Measurements from ENCODE around the gene RARRES1.

RARRES1 gene

DNA sequence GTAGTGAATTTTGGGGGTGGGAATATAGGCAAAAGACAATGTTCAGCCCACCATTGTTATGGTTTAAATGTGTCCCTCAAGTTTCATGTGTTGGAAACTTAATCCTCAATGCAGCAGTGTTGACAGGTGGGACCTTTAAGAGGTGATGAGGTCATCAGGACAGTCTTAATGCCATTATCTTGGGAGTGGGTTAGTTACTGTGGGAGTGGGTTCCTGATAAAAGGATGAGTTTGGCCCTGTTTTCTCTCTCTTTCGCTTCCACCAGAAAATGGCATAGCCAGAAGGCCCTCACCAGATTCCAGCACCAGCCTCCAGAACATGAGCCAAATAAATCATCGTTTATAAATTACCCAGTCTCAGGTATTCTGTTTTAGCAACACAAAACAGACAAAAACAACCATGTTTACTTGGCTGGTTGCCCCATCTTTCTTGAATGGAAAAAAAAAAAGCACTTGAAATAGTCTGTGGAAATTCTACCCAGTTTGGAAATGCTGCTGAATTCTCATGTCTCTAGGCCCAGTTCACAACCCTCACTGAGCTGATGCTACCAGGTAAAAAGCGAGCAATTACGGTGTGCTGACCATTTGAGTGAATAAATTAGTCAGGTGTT, 38.6 kb upstream of the RARRES1 start:
- no peak overlapping the region for H3K4me2 ChIP-seq (ENCODE audit: low read length)
- H4K12ac ChIP-seq (ENCODE audit: low read depth, low read length), result no peak overlapping the region
- H3K27ac ChIP-seq (ENCODE audit: low read depth, low read length), result no peak overlapping the region
- H3K79me1 ChIP-seq (ENCODE audit: low read length), result peaks cover 3% of the 10 kb centered on the region
- H4K91ac ChIP-seq (ENCODE audit: low read depth, low read length), result no peak overlapping the region
- H3K27me3 ChIP-seq (ENCODE audit: insufficient read depth, low read length), result no peaks in the 10 kb centered on the region
- WGBS (ENCODE audit: extremely low coverage, insufficient coverage, insufficient read length), result no CpG with 5 or more reads among the region's 4 CpGs
- no peak overlapping the region for H3K23ac ChIP-seq (ENCODE audit: low read length)
- no peak overlapping the region for H3K14ac ChIP-seq (ENCODE audit: low read length)
- no peak overlapping the region for H2BK120ac ChIP-seq (ENCODE audit: insufficient read depth, low read length, poor library complexity)
- no peak overlapping the region for H2BK5ac ChIP-seq (ENCODE audit: low read depth, low read length, poor library complexity)
- no peak overlapping the region for H2BK12ac ChIP-seq (ENCODE audit: low read length)
- no peak overlapping the region for H2AK5ac ChIP-seq (ENCODE audit: low read length)
- H3K18ac ChIP-seq (ENCODE audit: low read length), result no peak overlapping the region
- H2AFZ ChIP-seq (ENCODE audit: insufficient read depth, low read length, poor library complexity), result no peak overlapping the region
- no peak overlapping the region for H3K4ac ChIP-seq (ENCODE audit: low read depth, low read length)
- H3K79me2 ChIP-seq (ENCODE audit: control insufficient read depth, insufficient read depth, low read length, poor library complexity), result no peaks in the 10 kb centered on the region
- H3K36me3 ChIP-seq (ENCODE audit: control insufficient read depth in 1 of 2, insufficient read depth in 2 of 2, low read length in 2 of 2), result no peaks in the 10 kb centered on the region
- no peak overlapping the region for H4K8ac ChIP-seq (ENCODE audit: low read depth, low read length)
- no peak for DNase-seq
- no peak overlapping the region for H3K4me3 ChIP-seq (ENCODE audit: low read depth, low read length)
- H3K9me3 ChIP-seq (ENCODE audit: insufficient read depth, low read depth, low read length), result no peaks in the 10 kb centered on the region
- H3K4me1 ChIP-seq (ENCODE audit: control insufficient read depth in 1 of 2, insufficient read depth in 2 of 2, low read length in 2 of 2), result peaks cover 3 to 10% of the 10 kb centered on the region in 2 experiments
- H3K9ac ChIP-seq (ENCODE audit: low read length), result no peak overlapping the region

DNA sequence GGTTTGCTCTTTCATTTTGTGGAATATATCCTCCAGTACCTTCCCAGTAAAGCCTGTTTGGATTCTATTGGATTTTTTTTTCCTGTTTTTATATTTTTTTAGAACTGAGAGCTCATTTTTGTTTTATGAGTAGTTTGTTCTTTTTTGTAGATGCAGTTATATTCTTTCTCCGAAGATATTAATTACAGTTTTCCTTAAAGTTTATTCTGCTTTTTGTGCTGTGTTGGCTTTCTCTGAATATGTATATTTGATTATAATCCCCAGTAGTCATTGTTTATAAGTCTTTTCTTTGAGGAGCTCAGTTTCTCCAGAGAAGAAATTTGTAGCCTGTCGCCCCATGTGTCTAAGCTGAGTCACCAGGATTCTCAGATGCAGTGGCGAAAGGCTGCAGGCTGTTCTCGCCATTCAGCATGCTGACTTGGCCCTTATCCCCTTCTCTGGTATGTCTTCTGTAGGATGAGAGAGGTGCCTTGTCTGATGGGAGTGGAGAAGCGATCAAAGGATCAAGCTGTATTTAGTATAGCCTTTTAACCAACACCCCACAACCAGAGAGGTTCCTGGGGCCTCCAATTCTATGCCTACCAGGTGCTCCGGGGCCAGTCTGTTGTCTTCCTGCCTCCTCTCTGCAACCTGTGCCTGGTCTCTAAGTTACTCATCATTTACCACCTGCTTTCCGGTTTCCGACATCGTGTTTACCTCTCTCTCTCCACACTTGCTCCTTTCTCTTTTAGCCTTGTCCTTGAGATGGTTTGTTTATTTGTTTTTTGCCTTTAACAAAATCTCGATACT, 37.9 kb upstream of the RARRES1 start:
- Histone ChIP-seq H3K18ac (ENCODE audit: low read length) (no peak overlapping the region), H3K14ac (ENCODE audit: low read length) (no peak overlapping the region), H3K4ac (ENCODE audit: low read depth, low read length) (no peak overlapping the region), H3K9ac (ENCODE audit: low read length) (peak overlapping the region; percentile 38), H3K27me3 (ENCODE audit: insufficient read depth, low read length) (no peaks in the 10 kb centered on the region), H2AK5ac (ENCODE audit: low read length) (no peak overlapping the region), H2BK12ac (ENCODE audit: low read length) (no peak overlapping the region), H3K4me2 (ENCODE audit: low read length) (no peak overlapping the region), H2BK5ac (ENCODE audit: low read depth, low read length, poor library complexity) (no peak overlapping the region), H3K4me1 (ENCODE audit: control insufficient read depth in 1 of 2, insufficient read depth in 2 of 2, low read length in 2 of 2) (peaks cover 3 to 10% of the 10 kb centered on the region in 2 experiments), H4K12ac (ENCODE audit: low read depth, low read length) (no peak overlapping the region), H2AFZ (ENCODE audit: insufficient read depth, low read length, poor library complexity) (no peak overlapping the region), H2BK120ac (ENCODE audit: insufficient read depth, low read length, poor library complexity) (no peak overlapping the region), H3K36me3 (ENCODE audit: control insufficient read depth in 1 of 2, insufficient read depth in 2 of 2, low read length in 2 of 2) (no peaks in the 10 kb centered on the region), H3K23ac (ENCODE audit: low read length) (no peak overlapping the region), H3K27ac (ENCODE audit: low read depth, low read length) (no peak overlapping the region), H4K91ac (ENCODE audit: low read depth, low read length) (no peak overlapping the region), H4K8ac (ENCODE audit: low read depth, low read length) (no peak overlapping the region), H3K79me2 (ENCODE audit: control insufficient read depth, insufficient read depth, low read length, poor library complexity) (no peaks in the 10 kb centered on the region), H3K4me3 (ENCODE audit: low read depth, low read length) (no peak overlapping the region), H3K9me3 (ENCODE audit: insufficient read depth, low read depth, low read length) (no peaks in the 10 kb centered on the region), H3K79me1 (ENCODE audit: low read length) (peaks cover 3% of the 10 kb centered on the region)
- WGBS (ENCODE audit: extremely low coverage, insufficient coverage, insufficient read length), result no CpG with 5 or more reads among the region's 10 CpGs
- peak; percentile 34 to 67 for DNase-seq

DNA sequence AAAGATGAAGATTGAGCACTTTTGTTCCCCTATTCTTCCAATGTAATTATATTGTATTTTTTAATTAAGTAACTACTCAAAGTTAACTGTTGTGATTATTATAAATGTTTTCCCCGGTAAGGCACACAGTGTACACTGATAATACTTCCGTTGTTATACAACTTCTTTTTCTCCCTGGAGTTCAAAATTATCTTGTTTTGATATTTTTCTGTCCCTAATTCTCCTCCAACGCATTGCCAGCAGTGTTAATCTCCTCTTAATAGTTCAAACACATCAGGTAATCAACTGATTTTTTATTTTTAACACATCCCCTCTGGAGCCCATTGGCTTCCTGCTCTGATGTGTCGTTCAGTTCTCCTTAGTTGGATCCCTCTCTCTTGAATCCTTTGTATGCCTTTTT, 37.3 kb upstream of the RARRES1 start:
- H3K27me3 ChIP-seq (ENCODE audit: insufficient read depth, low read length), result no peaks in the 10 kb centered on the region
- no peak overlapping the region for H2BK12ac ChIP-seq (ENCODE audit: low read length)
- peaks cover 3 to 10% of the 10 kb centered on the region in 2 experiments for H3K4me1 ChIP-seq (ENCODE audit: control insufficient read depth in 1 of 2, insufficient read depth in 2 of 2, low read length in 2 of 2)
- WGBS (ENCODE audit: extremely low coverage, insufficient coverage, insufficient read length), result no CpG with 5 or more reads among the region's 4 CpGs
- no peaks in the 10 kb centered on the region for H3K79me2 ChIP-seq (ENCODE audit: control insufficient read depth, insufficient read depth, low read length, poor library complexity)
- H3K9ac ChIP-seq (ENCODE audit: low read length), result no peak overlapping the region
- no peak overlapping the region for H3K18ac ChIP-seq (ENCODE audit: low read length)
- H4K8ac ChIP-seq (ENCODE audit: low read depth, low read length), result no peak overlapping the region
- H3K36me3 ChIP-seq (ENCODE audit: control insufficient read depth in 1 of 2, insufficient read depth in 2 of 2, low read length in 2 of 2), result no peaks in the 10 kb centered on the region
- H3K23ac ChIP-seq (ENCODE audit: low read length), result no peak overlapping the region
- H2BK5ac ChIP-seq (ENCODE audit: low read depth, low read length, poor library complexity), result no peak overlapping the region
- H3K79me1 ChIP-seq (ENCODE audit: low read length), result peaks cover 3% of the 10 kb centered on the region
- H2BK120ac ChIP-seq (ENCODE audit: insufficient read depth, low read length, poor library complexity), result no peak overlapping the region
- DNase-seq, result no peak
- no peak overlapping the region for H4K12ac ChIP-seq (ENCODE audit: low read depth, low read length)
- no peaks in the 10 kb centered on the region for H3K9me3 ChIP-seq (ENCODE audit: insufficient read depth, low read depth, low read length)
- H2AFZ ChIP-seq (ENCODE audit: insufficient read depth, low read length, poor library complexity), result no peak overlapping the region
- no peak overlapping the region for H4K91ac ChIP-seq (ENCODE audit: low read depth, low read length)
- no peak overlapping the region for H3K27ac ChIP-seq (ENCODE audit: low read depth, low read length)
- no peak overlapping the region for H3K4me2 ChIP-seq (ENCODE audit: low read length)
- no peak overlapping the region for H3K4me3 ChIP-seq (ENCODE audit: low read depth, low read length)
- no peak overlapping the region for H3K14ac ChIP-seq (ENCODE audit: low read length)
- H2AK5ac ChIP-seq (ENCODE audit: low read length), result no peak overlapping the region
- no peak overlapping the region for H3K4ac ChIP-seq (ENCODE audit: low read depth, low read length)

DNA sequence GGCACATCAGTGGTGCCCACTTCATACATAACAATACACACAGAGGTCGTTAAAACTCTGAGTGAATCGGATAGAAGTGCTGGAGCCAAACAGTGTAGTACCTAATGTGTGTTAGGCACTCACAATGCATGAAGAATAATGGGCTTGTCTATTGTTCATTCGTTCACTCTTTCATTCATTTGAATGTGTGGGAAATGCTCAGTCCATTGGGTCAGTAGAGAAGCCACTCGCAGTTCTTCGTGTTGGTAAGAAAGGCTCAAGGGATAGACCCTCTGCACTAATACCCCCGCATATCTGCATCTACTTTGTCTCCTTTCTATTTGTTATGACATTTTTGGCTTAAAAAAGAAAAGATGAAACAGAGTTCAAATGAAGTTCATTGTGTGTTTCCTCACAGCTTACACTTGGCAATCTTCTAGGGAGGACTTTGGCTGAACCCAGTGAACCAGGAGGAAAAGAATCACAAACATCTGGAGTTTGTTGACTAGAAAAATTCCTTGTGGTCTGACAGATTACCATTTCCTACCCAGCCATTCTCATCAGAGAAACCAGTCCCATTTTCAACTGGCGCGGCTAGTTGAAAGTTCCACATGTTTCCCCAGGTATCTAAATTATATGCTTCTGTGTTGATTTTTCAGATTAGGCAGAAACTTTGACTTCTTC, 36.8 kb upstream of the RARRES1 start:
- no peak overlapping the region for H3K4me2 ChIP-seq (ENCODE audit: low read length)
- no peak overlapping the region for H3K27ac ChIP-seq (ENCODE audit: low read depth, low read length)
- H2AK5ac ChIP-seq (ENCODE audit: low read length), result no peak overlapping the region
- no peaks in the 10 kb centered on the region for H3K79me2 ChIP-seq (ENCODE audit: control insufficient read depth, insufficient read depth, low read length, poor library complexity)
- H3K14ac ChIP-seq (ENCODE audit: low read length), result no peak overlapping the region
- no peak overlapping the region for H3K4ac ChIP-seq (ENCODE audit: low read depth, low read length)
- no peak overlapping the region for H2BK120ac ChIP-seq (ENCODE audit: insufficient read depth, low read length, poor library complexity)
- no peaks in the 10 kb centered on the region for H3K36me3 ChIP-seq (ENCODE audit: control insufficient read depth in 1 of 2, insufficient read depth in 2 of 2, low read length in 2 of 2)
- H4K91ac ChIP-seq (ENCODE audit: low read depth, low read length), result no peak overlapping the region
- no peaks in the 10 kb centered on the region for H3K27me3 ChIP-seq (ENCODE audit: insufficient read depth, low read length)
- H4K12ac ChIP-seq (ENCODE audit: low read depth, low read length), result no peak overlapping the region
- DNase-seq, result peak; percentile 35 to 77
- peaks cover 3 to 10% of the 10 kb centered on the region in 2 experiments for H3K4me1 ChIP-seq (ENCODE audit: control insufficient read depth in 1 of 2, insufficient read depth in 2 of 2, low read length in 2 of 2)
- no peak overlapping the region for H2BK5ac ChIP-seq (ENCODE audit: low read depth, low read length, poor library complexity)
- H3K9me3 ChIP-seq (ENCODE audit: insufficient read depth, low read depth, low read length), result no peaks in the 10 kb centered on the region
- no peak overlapping the region for H3K4me3 ChIP-seq (ENCODE audit: low read depth, low read length)
- H2BK12ac ChIP-seq (ENCODE audit: low read length), result no peak overlapping the region
- H4K8ac ChIP-seq (ENCODE audit: low read depth, low read length), result no peak overlapping the region
- no peak overlapping the region for H3K18ac ChIP-seq (ENCODE audit: low read length)
- H3K23ac ChIP-seq (ENCODE audit: low read length), result no peak overlapping the region
- no peak overlapping the region for H3K9ac ChIP-seq (ENCODE audit: low read length)
- peaks cover 3% of the 10 kb centered on the region for H3K79me1 ChIP-seq (ENCODE audit: low read length)
- H2AFZ ChIP-seq (ENCODE audit: insufficient read depth, low read length, poor library complexity), result no peak overlapping the region
- WGBS (ENCODE audit: extremely low coverage, insufficient coverage, insufficient read length), result no CpG with 5 or more reads among the region's 8 CpGs

Data from trophoblast cell (in vitro differentiated cells and primary cell).